Ovary (tissue), 3 donors: ENCODE data around the gene DCTD.

Experiments
- POLR2A ChIP-seq: fragments of 450-650 bp; IDR thresholded peaks from one replicate; pipeline ENCODE4 v1.6.1; 2017; ENCODE audit warnings: antibody characterized with exemption, mild to moderate bottlenecking, moderate library complexity
- TF ChIP-seq, protein P1 (sequence below), 3 donors: fragments of 450-650 bp in 2 of 3; fragments of 200-600 bp in 1 of 3; IDR thresholded peaks; one replicate each; pipeline versions ENCODE4 v1.5.1 to v1.8.0; 2016 to 2022; ENCODE audit warnings: antibody characterized with exemption in 3 of 3, mild to moderate bottlenecking in 1 of 3
- donor health status: DM: no; HTN: no; CAD: no.

- TF ChIP-seq POLR2A = no peak
- TF ChIP-seq, protein P1, sequence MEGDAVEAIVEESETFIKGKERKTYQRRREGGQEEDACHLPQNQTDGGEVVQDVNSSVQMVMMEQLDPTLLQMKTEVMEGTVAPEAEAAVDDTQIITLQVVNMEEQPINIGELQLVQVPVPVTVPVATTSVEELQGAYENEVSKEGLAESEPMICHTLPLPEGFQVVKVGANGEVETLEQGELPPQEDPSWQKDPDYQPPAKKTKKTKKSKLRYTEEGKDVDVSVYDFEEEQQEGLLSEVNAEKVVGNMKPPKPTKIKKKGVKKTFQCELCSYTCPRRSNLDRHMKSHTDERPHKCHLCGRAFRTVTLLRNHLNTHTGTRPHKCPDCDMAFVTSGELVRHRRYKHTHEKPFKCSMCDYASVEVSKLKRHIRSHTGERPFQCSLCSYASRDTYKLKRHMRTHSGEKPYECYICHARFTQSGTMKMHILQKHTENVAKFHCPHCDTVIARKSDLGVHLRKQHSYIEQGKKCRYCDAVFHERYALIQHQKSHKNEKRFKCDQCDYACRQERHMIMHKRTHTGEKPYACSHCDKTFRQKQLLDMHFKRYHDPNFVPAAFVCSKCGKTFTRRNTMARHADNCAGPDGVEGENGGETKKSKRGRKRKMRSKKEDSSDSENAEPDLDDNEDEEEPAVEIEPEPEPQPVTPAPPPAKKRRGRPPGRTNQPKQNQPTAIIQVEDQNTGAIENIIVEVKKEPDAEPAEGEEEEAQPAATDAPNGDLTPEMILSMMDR (IDR thresholded peaks at IDR 0.05) = no peak
These were observed 55.8 kb downstream of the DCTD start for GRCh38 chr4:182861346-182861745.
